ENCODE data around the gene CTCFL.
"Not testable (repeated sequence)": the region's sequence is repeated elsewhere in the genome, so short reads cannot be mapped to it uniquely, and the experiment has no call there.

Gene CTCFL

DNA sequence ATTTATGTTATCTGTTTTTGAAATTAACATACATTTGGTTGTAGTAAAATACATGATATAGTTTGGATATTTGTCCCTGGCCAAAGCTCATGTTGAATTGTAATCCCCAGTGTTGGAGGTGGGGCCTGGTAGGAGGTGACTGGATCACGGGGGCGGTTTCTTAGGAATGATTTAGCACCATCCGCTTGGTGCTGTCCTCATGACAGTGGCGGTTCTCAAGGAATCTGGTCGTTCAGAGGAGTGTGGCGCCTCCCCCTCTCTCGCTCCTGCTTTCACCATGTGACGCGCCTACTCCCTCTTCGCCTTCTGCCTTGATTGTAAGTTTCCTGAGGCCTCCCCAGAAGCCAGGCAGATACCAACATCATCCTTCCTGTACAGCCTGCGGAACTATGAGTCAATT, 29.0 kb downstream of the CTCFL start:
- H3K79me2 ChIP-seq (ENCODE audit: control insufficient read depth, insufficient read depth, low read length, unreplicated experiment): no peaks in the 10 kb centered on the region
- H3K4me3 ChIP-seq (ENCODE audit: low read depth, low read length): no peak overlapping the region
- H3K36me3 ChIP-seq (ENCODE audit: insufficient read depth, low read length): no peaks in the 10 kb centered on the region
- no peak overlapping the region for H3K27ac ChIP-seq (ENCODE audit: low read depth, low read length)
- H3K4me1 ChIP-seq (ENCODE audit: control insufficient read depth, insufficient read depth, low read length, unreplicated experiment): no peaks in the 10 kb centered on the region
- H2AFZ ChIP-seq (ENCODE audit: low read length, unreplicated experiment): no peak overlapping the region
- peaks cover 46% of the 10 kb centered on the region for H3K27me3 ChIP-seq (ENCODE audit: insufficient read depth, low read length)

DNA sequence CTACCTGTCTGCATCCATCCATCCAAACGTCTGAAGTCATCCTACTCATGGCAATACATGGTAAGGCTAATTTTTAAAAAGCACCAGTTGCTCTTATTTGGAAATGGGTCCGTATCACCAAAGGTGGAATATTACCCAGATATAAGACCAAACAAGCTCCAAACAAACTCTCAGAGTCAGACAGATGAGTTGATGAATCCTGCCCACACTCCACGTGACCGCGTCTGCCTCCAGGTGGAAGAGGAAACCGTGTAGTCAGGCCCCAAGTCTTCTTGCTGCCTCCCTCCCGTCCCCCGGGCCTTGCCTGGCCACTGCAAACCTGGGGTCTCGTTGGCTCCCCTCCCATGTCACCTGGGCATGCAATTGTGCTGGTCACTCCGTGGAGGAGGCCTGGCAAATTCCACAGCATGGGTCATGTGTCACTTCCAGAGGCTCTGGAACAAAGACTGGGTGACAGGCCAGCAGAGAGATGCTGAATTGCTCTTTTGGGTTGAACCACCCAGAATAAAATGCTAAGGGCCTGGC, 31.8 kb downstream of the CTCFL start:
- no peaks in the 10 kb centered on the region for H3K79me2 ChIP-seq (ENCODE audit: control insufficient read depth, insufficient read depth, low read length, unreplicated experiment)

DNA sequence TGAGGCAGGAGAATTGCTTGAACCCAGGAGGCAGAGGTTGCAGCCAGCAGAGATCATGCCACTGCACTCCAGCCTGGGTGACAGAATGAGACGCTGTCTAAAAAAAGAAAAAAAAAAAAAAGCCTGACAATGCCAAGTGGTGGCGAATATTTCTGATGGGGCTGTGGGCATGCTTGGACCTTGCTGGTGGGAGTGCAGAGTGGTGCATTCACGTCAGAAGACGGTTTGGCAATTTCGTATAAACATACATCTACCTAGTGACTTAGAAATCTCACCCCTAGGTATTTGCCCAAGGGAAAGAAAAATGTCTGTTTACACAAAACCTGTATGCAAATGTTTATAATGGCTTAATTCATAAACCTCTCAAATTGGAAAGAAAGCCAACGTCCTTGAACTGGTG, 33.6 kb downstream of the CTCFL start:
- Histone ChIP-seq H3K27me3 (ENCODE audit: insufficient read depth, low read length) (peaks cover 42% of the 10 kb centered on the region), H2AFZ (ENCODE audit: low read length, unreplicated experiment) (no peak overlapping the region), H3K4me3 (ENCODE audit: low read depth, low read length) (no peak overlapping the region), H3K27ac (ENCODE audit: low read depth, low read length) (no peak overlapping the region), H3K36me3 (ENCODE audit: insufficient read depth, low read length) (no peaks in the 10 kb centered on the region), H3K79me2 (ENCODE audit: control insufficient read depth, insufficient read depth, low read length, unreplicated experiment) (no peaks in the 10 kb centered on the region), H3K4me1 (ENCODE audit: control insufficient read depth, insufficient read depth, low read length, unreplicated experiment) (no peaks in the 10 kb centered on the region)

More for the DNA sequence above, 31.8 kb downstream of the CTCFL start:
- no peak overlapping the region for H3K27ac ChIP-seq (ENCODE audit: low read depth, low read length)
- H3K27me3 ChIP-seq (ENCODE audit: insufficient read depth, low read length): peaks cover 50% of the 10 kb centered on the region
- no peak overlapping the region for H2AFZ ChIP-seq (ENCODE audit: low read length, unreplicated experiment)
- H3K36me3 ChIP-seq (ENCODE audit: insufficient read depth, low read length): no peaks in the 10 kb centered on the region
- H3K4me1 ChIP-seq (ENCODE audit: control insufficient read depth, insufficient read depth, low read length, unreplicated experiment): no peaks in the 10 kb centered on the region
- no peak overlapping the region for H3K4me3 ChIP-seq (ENCODE audit: low read depth, low read length)

DNA sequence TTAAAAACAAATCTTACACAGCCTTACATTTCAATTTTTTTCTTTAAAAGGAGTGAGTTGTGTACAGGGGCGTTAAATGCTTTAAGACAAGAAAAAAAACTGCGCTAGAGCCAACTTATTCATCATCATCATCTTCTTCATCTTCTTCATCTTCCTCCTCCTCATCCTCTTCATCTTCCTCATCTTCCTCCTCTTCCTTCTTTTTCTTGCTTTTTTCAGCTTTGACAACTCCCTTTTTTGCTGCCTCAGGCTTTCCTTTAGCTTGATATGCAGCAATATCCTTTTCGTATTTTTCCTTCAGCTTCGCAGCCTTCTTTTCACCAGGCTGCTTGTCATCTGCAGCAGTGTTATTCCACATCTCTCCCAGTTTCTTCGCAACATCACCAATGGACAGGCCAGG, 36.7 kb downstream of the CTCFL start:
- peaks cover 53% of the 10 kb centered on the region for H3K27me3 ChIP-seq (ENCODE audit: insufficient read depth, low read length)
- not testable (repeated sequence) for H3K36me3 ChIP-seq (ENCODE audit: insufficient read depth, low read length); H2AFZ ChIP-seq (ENCODE audit: low read length, unreplicated experiment); H3K79me2 ChIP-seq (ENCODE audit: control insufficient read depth, insufficient read depth, low read length, unreplicated experiment); H3K4me3 ChIP-seq (ENCODE audit: low read depth, low read length); H3K4me1 ChIP-seq (ENCODE audit: control insufficient read depth, insufficient read depth, low read length, unreplicated experiment); H3K27ac ChIP-seq (ENCODE audit: low read depth, low read length)

DNA sequence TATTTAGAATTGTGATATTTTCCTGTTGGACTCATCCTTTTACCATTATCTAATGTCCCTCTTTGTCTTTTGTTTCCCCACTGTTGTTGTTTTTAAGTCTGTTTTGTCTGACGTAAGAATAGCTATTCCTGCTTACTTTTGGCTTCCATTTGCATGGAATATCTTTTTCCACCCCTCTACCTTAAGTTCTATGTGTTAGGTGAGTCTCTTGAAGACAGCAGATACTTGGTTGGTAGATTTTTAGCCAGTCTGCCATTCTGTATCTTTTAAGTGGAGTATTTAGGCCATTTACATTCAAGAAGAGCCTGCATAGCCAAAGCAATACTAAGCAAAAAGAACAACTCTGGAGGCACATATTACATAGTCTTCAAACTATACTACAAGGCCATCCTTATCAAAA, 39.2 kb downstream of the CTCFL start:
- Histone ChIP-seq H3K27me3 (ENCODE audit: insufficient read depth, low read length) (peaks cover 55% of the 10 kb centered on the region), H2AFZ (ENCODE audit: low read length, unreplicated experiment) (no peak overlapping the region), H3K4me1 (ENCODE audit: control insufficient read depth, insufficient read depth, low read length, unreplicated experiment) (no peaks in the 10 kb centered on the region), H3K36me3 (ENCODE audit: insufficient read depth, low read length) (no peaks in the 10 kb centered on the region), H3K27ac (ENCODE audit: low read depth, low read length) (no peak overlapping the region), H3K79me2 (ENCODE audit: control insufficient read depth, insufficient read depth, low read length, unreplicated experiment) (no peaks in the 10 kb centered on the region), H3K4me3 (ENCODE audit: low read depth, low read length) (no peak overlapping the region)

DNA sequence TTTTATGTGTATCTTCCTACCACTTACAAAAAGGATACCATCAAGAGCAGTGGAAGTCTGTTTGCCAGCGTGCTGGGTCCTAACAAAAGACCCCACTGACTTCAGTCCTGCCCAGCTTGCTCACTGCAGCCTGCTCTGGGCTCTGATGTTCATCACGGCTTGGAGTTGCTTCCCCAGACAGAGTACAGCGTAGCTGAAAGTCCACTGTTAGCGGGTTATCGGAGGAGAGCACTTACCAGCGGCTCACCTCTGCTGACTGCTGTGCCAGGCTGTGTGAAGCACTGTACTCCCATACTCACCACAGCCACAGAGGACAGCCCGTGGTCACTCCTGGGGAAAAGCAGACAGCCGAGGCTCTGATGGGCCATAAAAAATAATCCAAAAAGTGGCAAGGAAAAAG, 40.2 kb downstream of the CTCFL start:
- no peak overlapping the region for H2AFZ ChIP-seq (ENCODE audit: low read length, unreplicated experiment)
- no peaks in the 10 kb centered on the region for H3K79me2 ChIP-seq (ENCODE audit: control insufficient read depth, insufficient read depth, low read length, unreplicated experiment)
- H3K27ac ChIP-seq (ENCODE audit: low read depth, low read length): no peak overlapping the region

GRCh38 chr20:57483287-57484050, 41.5 kb downstream of the CTCFL start:
- no peaks in the 10 kb centered on the region for H3K4me1 ChIP-seq (ENCODE audit: control insufficient read depth, insufficient read depth, low read length, unreplicated experiment)
- no peaks in the 10 kb centered on the region for H3K36me3 ChIP-seq (ENCODE audit: insufficient read depth, low read length)
- no peaks in the 10 kb centered on the region for H3K79me2 ChIP-seq (ENCODE audit: control insufficient read depth, insufficient read depth, low read length, unreplicated experiment)
- H3K27ac ChIP-seq (ENCODE audit: low read depth, low read length): no peak overlapping the region
- no peak overlapping the region for H2AFZ ChIP-seq (ENCODE audit: low read length, unreplicated experiment)
- H3K27me3 ChIP-seq (ENCODE audit: insufficient read depth, low read length): peaks cover 62% of the 10 kb centered on the region
- H3K4me3 ChIP-seq (ENCODE audit: low read depth, low read length): no peak overlapping the region

More for the DNA sequence above, 40.2 kb downstream of the CTCFL start:
- Histone ChIP-seq H3K4me1 (ENCODE audit: control insufficient read depth, insufficient read depth, low read length, unreplicated experiment) (no peaks in the 10 kb centered on the region), H3K36me3 (ENCODE audit: insufficient read depth, low read length) (no peaks in the 10 kb centered on the region), H3K27me3 (ENCODE audit: insufficient read depth, low read length) (peaks cover 61% of the 10 kb centered on the region), H3K4me3 (ENCODE audit: low read depth, low read length) (no peak overlapping the region)

DNA sequence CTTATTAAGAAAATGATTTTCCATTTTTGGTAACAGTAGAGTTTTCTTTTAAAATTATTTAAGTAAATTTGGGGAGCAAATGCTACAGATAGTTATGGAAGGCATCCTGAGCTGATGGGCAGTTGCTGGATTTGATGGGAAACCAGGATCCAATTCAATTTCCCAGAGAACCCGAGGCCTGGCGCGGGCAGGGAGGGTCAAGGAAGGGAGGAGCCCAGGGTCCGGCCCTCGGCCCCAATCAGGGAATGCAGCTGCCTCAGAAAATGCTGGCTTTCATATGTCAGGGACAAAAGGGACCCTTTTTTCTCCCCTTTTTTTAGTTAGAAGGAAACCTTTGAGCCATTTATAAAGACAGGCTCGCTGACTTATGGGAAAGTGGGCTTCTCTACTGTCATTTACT, 42.1 kb downstream of the CTCFL start:
- Histone ChIP-seq H3K4me1 (ENCODE audit: control insufficient read depth, insufficient read depth, low read length, unreplicated experiment) (no peaks in the 10 kb centered on the region), H3K27me3 (ENCODE audit: insufficient read depth, low read length) (peaks cover 68% of the 10 kb centered on the region), H3K36me3 (ENCODE audit: insufficient read depth, low read length) (no peaks in the 10 kb centered on the region), H3K27ac (ENCODE audit: low read depth, low read length) (no peak overlapping the region), H3K4me3 (ENCODE audit: low read depth, low read length) (no peak overlapping the region), H2AFZ (ENCODE audit: low read length, unreplicated experiment) (no peak overlapping the region), H3K79me2 (ENCODE audit: control insufficient read depth, insufficient read depth, low read length, unreplicated experiment) (no peaks in the 10 kb centered on the region)

DNA sequence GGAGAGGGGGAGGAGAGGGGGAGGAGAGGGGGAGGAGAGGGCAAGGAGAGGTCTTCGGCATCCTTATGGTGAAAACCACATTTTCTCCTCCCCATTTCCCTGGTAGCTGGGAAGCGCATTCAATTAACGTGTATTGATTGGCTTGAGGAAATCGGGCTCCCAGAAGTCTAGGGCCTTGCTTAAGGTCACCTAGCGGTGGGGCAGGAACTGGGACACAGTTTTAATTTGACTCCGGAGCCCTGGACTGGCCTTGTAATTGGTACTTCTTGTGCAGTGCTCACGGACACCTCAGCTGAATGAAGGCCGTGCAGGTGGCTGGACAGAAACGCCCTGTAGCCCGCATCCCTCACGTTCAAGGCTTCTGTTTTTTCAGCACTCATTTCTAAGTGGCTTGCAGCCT, 42.8 kb downstream of the CTCFL start:
- peaks cover 72% of the 10 kb centered on the region for H3K27me3 ChIP-seq (ENCODE audit: insufficient read depth, low read length)
- H3K4me3 ChIP-seq (ENCODE audit: low read depth, low read length): no peak overlapping the region
- H3K79me2 ChIP-seq (ENCODE audit: control insufficient read depth, insufficient read depth, low read length, unreplicated experiment): no peaks in the 10 kb centered on the region
- no peak overlapping the region for H2AFZ ChIP-seq (ENCODE audit: low read length, unreplicated experiment)
- no peak overlapping the region for H3K27ac ChIP-seq (ENCODE audit: low read depth, low read length)
- H3K36me3 ChIP-seq (ENCODE audit: insufficient read depth, low read length): no peaks in the 10 kb centered on the region
- no peaks in the 10 kb centered on the region for H3K4me1 ChIP-seq (ENCODE audit: control insufficient read depth, insufficient read depth, low read length, unreplicated experiment)

DNA sequence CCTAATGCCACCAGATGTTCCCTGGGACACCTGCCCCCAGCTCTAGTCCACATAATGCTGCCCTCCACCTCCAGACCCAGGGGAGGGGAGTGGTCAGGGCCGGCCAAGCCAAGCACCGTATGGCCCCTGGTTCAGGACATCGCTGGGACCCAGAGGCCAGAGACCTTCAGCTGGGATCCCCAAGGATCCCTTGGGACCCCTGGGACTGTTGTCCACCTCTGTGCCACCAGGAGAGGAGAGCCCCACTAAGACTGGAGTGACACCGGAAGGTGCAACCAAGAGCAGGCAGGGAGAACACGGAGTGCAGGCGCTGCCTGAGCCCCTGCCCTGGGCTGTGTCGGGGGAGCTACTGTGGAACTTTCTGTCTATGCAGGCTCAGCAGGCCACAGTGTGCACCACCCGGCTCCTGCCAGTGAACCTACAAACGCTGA, 43.6 kb downstream of the CTCFL start:
- no peak overlapping the region for H3K27ac ChIP-seq (ENCODE audit: low read depth, low read length)

GRCh38 chr20:57480444-57481160, 44.3 kb downstream of the CTCFL start:
- H3K79me2 ChIP-seq (ENCODE audit: control insufficient read depth, insufficient read depth, low read length, unreplicated experiment): no peaks in the 10 kb centered on the region
- H2AFZ ChIP-seq (ENCODE audit: low read length, unreplicated experiment): no peak overlapping the region
- H3K27me3 ChIP-seq (ENCODE audit: insufficient read depth, low read length): peaks cover 73% of the 10 kb centered on the region
- no peaks in the 10 kb centered on the region for H3K4me1 ChIP-seq (ENCODE audit: control insufficient read depth, insufficient read depth, low read length, unreplicated experiment)
- no peaks in the 10 kb centered on the region for H3K36me3 ChIP-seq (ENCODE audit: insufficient read depth, low read length)
- H3K4me3 ChIP-seq (ENCODE audit: low read depth, low read length): no peak overlapping the region
- H3K27ac ChIP-seq (ENCODE audit: low read depth, low read length): no peak overlapping the region

More for the DNA sequence above, 43.6 kb downstream of the CTCFL start:
- Histone ChIP-seq H3K4me1 (ENCODE audit: control insufficient read depth, insufficient read depth, low read length, unreplicated experiment) (no peaks in the 10 kb centered on the region), H3K36me3 (ENCODE audit: insufficient read depth, low read length) (no peaks in the 10 kb centered on the region), H3K27me3 (ENCODE audit: insufficient read depth, low read length) (peaks cover 72% of the 10 kb centered on the region), H3K79me2 (ENCODE audit: control insufficient read depth, insufficient read depth, low read length, unreplicated experiment) (no peaks in the 10 kb centered on the region), H2AFZ (ENCODE audit: low read length, unreplicated experiment) (no peak overlapping the region), H3K4me3 (ENCODE audit: low read depth, low read length) (no peak overlapping the region)

All from ACC112 (cell line).